GM12864 (cell line): Measurements from ENCODE around the gene SH2D1A.

Experiments
- DNase-seq: peaks from one replicate; pipeline ENCODE4 v3.0.0-alpha.2; 2011; ENCODE audit warnings: low read depth
- H3K4me3 ChIP-seq: 2 replicates; pipeline ENCODE4 v1.5.1; 2011; ENCODE audit warnings: mild to moderate bottlenecking, low read depth, low read length, control low read depth
- CTCF ChIP-seq: IDR thresholded peaks from 2 replicates; pipeline ENCODE4 v1.5.1; 2011; ENCODE audit warnings: low read depth, mild to moderate bottlenecking, moderate library complexity, low read length, control low read depth, inconsistent platforms; ENCODE audit errors: missing control alignments

Gene SH2D1A

GRCh38 chrX:124358800-124359383 is 12.5 kb downstream of the SH2D1A start:
- TF ChIP-seq CTCF: no peak
- no peak overlapping the region for H3K4me3 ChIP-seq
- DNase-seq: no peak

- no peak for DNase-seq
- no peak overlapping the region for H3K4me3 ChIP-seq
- no peak for TF ChIP-seq CTCF
These were observed 15.7 kb downstream of the SH2D1A start for GRCh38 chrX:124362072-124362471.

- no peak for TF ChIP-seq CTCF
- no peak overlapping the region for H3K4me3 ChIP-seq
- no peak for DNase-seq
These were observed 16.4 kb downstream of the SH2D1A start for GRCh38 chrX:124362761-124363160.

- no peak for TF ChIP-seq CTCF
- H3K4me3 ChIP-seq: no peak overlapping the region
- DNase-seq: no peak
These were observed 23.4 kb downstream of the SH2D1A start for GRCh38 chrX:124369722-124370121.

- DNase-seq: no peak
- no peak overlapping the region for H3K4me3 ChIP-seq
- no peak for TF ChIP-seq CTCF
These were observed 27.0 kb downstream of the SH2D1A start for GRCh38 chrX:124373348-124373747.

GRCh38 chrX:124378643-124379042 is 32.3 kb downstream of the SH2D1A start:
- H3K4me3 ChIP-seq: no peak overlapping the region
- no peak for TF ChIP-seq CTCF
- DNase-seq: no peak

GRCh38 chrX:124383354-124383753 is 37.0 kb downstream of the SH2D1A start:
- no peak for DNase-seq
- TF ChIP-seq CTCF: no peak
- H3K4me3 ChIP-seq: no peak overlapping the region
